ENCODE results near the gene FAAH.

The FAAH gene

GRCh38 chr1:46448109-46448911 lies 54.2 kb downstream of the FAAH start:
- no peaks in the 10 kb centered on the region for H3K79me2 ChIP-seq (ENCODE audit: low read length)
- H3K9ac ChIP-seq (ENCODE audit: low read length) = no peak overlapping the region
- no peak overlapping the region for H3K4me3 ChIP-seq (ENCODE audit: low read length)
- H3K9me3 ChIP-seq (ENCODE audit: insufficient read depth, low read length) = no peaks in the 10 kb centered on the region
- peaks cover 10% of the 10 kb centered on the region for H3K4me1 ChIP-seq (ENCODE audit: low read length)
- TF ChIP-seq CTCF (IDR thresholded peaks at IDR 0.05; ENCODE audit: low read depth, low read length) = no peak
- TF ChIP-seq EZH2phosphoT487 (IDR thresholded peaks at IDR 0.05; ENCODE audit: low read depth) = no peak
- no peak overlapping the region for H3K27ac ChIP-seq (ENCODE audit: low read length)
- H2AFZ ChIP-seq (ENCODE audit: low read depth, low read length) = no peak overlapping the region
- H3K4me2 ChIP-seq (ENCODE audit: low read length) = no peak overlapping the region
- no peaks in the 10 kb centered on the region; the same call in 1 of the 2 replicates for H3K27me3 ChIP-seq (ENCODE audit: low read depth, low read length)
- no peaks in the 10 kb centered on the region for H3K36me3 ChIP-seq (replicated peaks; ENCODE audit: low read depth, low read length)
- no peaks in the 10 kb centered on the region for H4K20me1 ChIP-seq (ENCODE audit: insufficient read depth, low read length)

- Histone ChIP-seq H3K27ac (ENCODE audit: low read length) (no peak overlapping the region), H3K9ac (ENCODE audit: low read length) (no peak overlapping the region), H3K4me3 (ENCODE audit: low read length) (no peak overlapping the region), H3K4me1 (ENCODE audit: low read length) (peaks cover under 1% of the 10 kb centered on the region; the same call in 1 of the 2 replicates), H3K9me3 (ENCODE audit: insufficient read depth, low read length) (no peaks in the 10 kb centered on the region), H3K27me3 (ENCODE audit: low read depth, low read length) (no peaks in the 10 kb centered on the region; the same call in 1 of the 2 replicates), H3K36me3 (replicated peaks; ENCODE audit: low read depth, low read length) (no peaks in the 10 kb centered on the region), H2AFZ (ENCODE audit: low read depth, low read length) (no peak overlapping the region), H4K20me1 (ENCODE audit: insufficient read depth, low read length) (no peaks in the 10 kb centered on the region), H3K79me2 (ENCODE audit: low read length) (no peaks in the 10 kb centered on the region), H3K4me2 (ENCODE audit: low read length) (no peak overlapping the region)
- TF ChIP-seq EZH2phosphoT487 (IDR thresholded peaks at IDR 0.05; ENCODE audit: low read depth) (no peak), CTCF (IDR thresholded peaks at IDR 0.05; ENCODE audit: low read depth, low read length) (no peak)
Observed at GRCh38 chr1:46449223-46450159, 55.4 kb downstream of the FAAH start.

GRCh38 chr1:46450160-46450517 lies 56.0 kb downstream of the FAAH start:
- Histone ChIP-seq H3K36me3 (replicated peaks; ENCODE audit: low read depth, low read length) (no peaks in the 10 kb centered on the region), H3K9me3 (ENCODE audit: insufficient read depth, low read length) (no peaks in the 10 kb centered on the region), H2AFZ (ENCODE audit: low read depth, low read length) (no peak overlapping the region), H3K27ac (ENCODE audit: low read length) (no peak overlapping the region), H3K9ac (ENCODE audit: low read length) (no peak overlapping the region), H3K79me2 (ENCODE audit: low read length) (no peaks in the 10 kb centered on the region), H3K4me1 (ENCODE audit: low read length) (no peaks in the 10 kb centered on the region), H4K20me1 (ENCODE audit: insufficient read depth, low read length) (no peaks in the 10 kb centered on the region), H3K27me3 (ENCODE audit: low read depth, low read length) (no peaks in the 10 kb centered on the region; the same call in 1 of the 2 replicates), H3K4me3 (ENCODE audit: low read length) (no peak overlapping the region), H3K4me2 (ENCODE audit: low read length) (no peak overlapping the region)
- TF ChIP-seq EZH2phosphoT487 (IDR thresholded peaks at IDR 0.05; ENCODE audit: low read depth) (no peak), CTCF (IDR thresholded peaks at IDR 0.05; ENCODE audit: low read depth, low read length) (no peak)
